Epithelial cell of proximal tubule (primary cell): ENCODE measurements around the gene TRIM15. TPM values are rescaled to one million over a fixed set of nuclear protein-coding genes. Genes with fewer than 3 reads are reported as not detected.

ENCODE experiments used
- DNase-seq: peaks from one replicate; pipeline ENCODE4 v3.0.0-alpha.2; 2011; ENCODE audit warnings: low read depth
- H3K4me3 ChIP-seq: 2 replicates; pipeline ENCODE4 v1.5.1; 2011; ENCODE audit warnings: low read depth, mild to moderate bottlenecking, low read length
- total RNA-seq: library from RNA; depleted of rRNA; stranded (reverse); fragments of >200 nt; gene quantifications from 2 replicates; pipeline ENCODE4 v1.2.3, GENCODE V29; 2015
- TF ChIP-seq, protein P1 (sequence below): conservative IDR thresholded peaks from 2 replicates; pipeline ENCODE4 v1.5.1; 2012; ENCODE audit warnings: low read depth, mild to moderate bottlenecking, low read length

Gene TRIM15
- total RNA-seq, 1 donor from 2014 or later: not detected

DNA sequence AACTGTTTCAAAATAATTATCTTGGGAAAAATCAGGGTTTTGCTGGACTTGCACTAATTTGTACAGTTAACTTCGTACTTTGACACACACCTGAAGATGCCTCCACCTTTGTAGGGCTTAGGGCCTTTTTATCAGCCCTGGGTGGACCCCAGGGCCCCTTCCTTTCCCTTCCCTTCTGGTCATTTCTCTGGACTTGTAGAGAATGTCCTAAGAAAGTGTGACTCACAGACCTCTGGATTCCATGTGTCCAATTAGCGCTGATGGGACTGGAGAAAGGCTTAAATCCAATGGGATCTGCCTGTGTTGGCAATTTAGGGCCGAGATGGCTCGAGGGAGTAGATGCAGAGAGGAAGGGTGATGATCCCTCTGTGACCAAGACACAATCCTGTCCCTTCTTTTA lies 9.3 kb downstream of the TRIM15 start:
- no peak overlapping the region for H3K4me3 ChIP-seq
- TF ChIP-seq, protein P1, sequence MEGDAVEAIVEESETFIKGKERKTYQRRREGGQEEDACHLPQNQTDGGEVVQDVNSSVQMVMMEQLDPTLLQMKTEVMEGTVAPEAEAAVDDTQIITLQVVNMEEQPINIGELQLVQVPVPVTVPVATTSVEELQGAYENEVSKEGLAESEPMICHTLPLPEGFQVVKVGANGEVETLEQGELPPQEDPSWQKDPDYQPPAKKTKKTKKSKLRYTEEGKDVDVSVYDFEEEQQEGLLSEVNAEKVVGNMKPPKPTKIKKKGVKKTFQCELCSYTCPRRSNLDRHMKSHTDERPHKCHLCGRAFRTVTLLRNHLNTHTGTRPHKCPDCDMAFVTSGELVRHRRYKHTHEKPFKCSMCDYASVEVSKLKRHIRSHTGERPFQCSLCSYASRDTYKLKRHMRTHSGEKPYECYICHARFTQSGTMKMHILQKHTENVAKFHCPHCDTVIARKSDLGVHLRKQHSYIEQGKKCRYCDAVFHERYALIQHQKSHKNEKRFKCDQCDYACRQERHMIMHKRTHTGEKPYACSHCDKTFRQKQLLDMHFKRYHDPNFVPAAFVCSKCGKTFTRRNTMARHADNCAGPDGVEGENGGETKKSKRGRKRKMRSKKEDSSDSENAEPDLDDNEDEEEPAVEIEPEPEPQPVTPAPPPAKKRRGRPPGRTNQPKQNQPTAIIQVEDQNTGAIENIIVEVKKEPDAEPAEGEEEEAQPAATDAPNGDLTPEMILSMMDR: no peak
- no peak for DNase-seq

DNA sequence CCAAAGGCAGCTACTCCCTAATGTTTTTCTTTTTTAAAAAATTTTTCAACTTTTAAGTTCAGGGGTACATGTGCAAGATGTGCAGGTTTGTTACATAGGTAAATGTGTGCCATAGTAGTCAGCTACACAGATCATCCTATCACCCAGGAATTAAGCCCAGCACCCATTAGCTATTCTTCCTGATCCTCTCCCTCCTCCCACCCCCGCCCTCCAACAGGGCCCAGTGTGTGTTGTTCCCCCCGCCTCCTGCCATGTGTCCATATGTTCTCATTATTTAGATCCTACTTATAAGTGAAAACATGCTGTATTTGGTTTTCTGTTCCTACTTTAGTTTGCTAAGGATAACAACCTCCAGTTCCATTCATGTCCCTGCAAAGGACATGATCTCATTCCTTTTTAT lies 12.4 kb downstream of the TRIM15 start:
- no peak overlapping the region for H3K4me3 ChIP-seq

GRCh38 chr6:30178837-30179236 lies 15.5 kb downstream of the TRIM15 start:
- DNase-seq: no peak
- H3K4me3 ChIP-seq: no peak overlapping the region
- TF ChIP-seq, protein P1: no peak

More for the DNA sequence above, 12.4 kb downstream of the TRIM15 start:
- TF ChIP-seq, protein P1: no peak
- no peak for DNase-seq

GRCh38 chr6:30180145-30180544 lies 16.8 kb downstream of the TRIM15 start:
- DNase-seq: no peak
- H3K4me3 ChIP-seq: no peak overlapping the region
- TF ChIP-seq, protein P1: no peak

GRCh38 chr6:30184417-30185031 lies 21.2 kb downstream of the TRIM15 start:
- DNase-seq: no peak
- H3K4me3 ChIP-seq: no peak overlapping the region
- TF ChIP-seq, protein P1: no peak

DNA sequence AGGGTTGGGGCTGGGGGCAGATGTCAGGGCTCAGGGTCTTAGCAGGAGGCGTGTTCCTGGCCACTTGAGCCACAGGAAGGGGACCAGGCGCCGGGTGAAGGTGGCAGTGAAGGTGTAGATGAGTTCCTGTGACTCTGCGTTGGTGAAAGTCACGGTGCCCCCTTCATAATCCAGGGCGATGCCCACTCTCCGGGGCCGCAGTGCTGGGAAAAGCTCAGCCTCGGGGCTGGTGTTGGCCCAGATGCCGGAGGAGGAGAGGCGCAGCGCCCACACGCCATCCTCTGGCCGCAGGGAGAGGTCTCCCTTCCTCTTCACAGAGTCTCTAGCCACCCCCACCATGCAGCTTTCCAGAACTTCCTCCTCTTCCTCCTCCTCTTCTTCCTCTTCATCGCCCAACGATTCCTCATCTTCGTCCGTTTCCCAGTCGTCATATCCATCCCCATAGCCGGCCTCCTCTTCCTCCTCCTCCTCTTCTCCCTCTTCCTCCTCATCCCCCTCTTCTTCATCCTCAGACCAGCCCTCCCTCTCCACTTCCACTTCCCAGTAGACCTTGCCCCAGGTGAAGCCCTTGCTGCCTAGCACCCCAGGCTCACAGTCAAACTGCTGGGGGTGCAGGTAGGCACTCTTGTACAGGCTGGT lies 22.6 kb downstream of the TRIM15 start:
- TF ChIP-seq, protein P1: no peak
- H3K4me3 ChIP-seq: no peak overlapping the region
- no peak for DNase-seq

DNA sequence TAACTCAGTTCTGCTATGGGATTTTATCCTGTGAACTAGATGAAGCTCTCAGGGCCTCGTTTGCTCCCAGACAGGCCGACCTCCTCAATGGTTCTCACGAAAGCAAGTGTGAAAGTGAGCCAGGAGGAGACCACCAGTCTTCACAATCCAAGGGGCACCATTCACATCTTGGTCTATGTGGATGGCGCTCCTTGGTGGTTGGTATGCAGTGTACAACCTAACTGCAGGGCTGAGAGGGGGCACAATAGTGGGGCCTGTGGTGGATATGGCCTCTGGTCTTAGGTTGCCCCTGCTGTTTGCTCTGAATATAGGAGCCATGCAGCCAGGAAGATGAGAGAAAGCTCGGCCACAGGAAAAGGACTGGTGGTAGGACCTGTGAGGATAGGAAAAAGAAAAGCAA lies 25.2 kb downstream of the TRIM15 start:
- TF ChIP-seq, protein P1: no peak
- no peak for DNase-seq
- H3K4me3 ChIP-seq: no peak overlapping the region
